Measurements from ENCODE around the gene ANKRD45.
"Not testable (repeated sequence)": the region's sequence is repeated elsewhere in the genome, so short reads cannot be mapped to it uniquely, and the experiment has no call there.

The ANKRD45 gene, protein sequence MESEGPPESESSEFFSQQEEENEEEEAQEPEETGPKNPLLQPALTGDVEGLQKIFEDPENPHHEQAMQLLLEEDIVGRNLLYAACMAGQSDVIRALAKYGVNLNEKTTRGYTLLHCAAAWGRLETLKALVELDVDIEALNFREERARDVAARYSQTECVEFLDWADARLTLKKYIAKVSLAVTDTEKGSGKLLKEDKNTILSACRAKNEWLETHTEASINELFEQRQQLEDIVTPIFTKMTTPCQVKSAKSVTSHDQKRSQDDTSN
- 0 to 1.2 (median 0) reads per million in 17 experiments for total RNA-seq

DNA sequence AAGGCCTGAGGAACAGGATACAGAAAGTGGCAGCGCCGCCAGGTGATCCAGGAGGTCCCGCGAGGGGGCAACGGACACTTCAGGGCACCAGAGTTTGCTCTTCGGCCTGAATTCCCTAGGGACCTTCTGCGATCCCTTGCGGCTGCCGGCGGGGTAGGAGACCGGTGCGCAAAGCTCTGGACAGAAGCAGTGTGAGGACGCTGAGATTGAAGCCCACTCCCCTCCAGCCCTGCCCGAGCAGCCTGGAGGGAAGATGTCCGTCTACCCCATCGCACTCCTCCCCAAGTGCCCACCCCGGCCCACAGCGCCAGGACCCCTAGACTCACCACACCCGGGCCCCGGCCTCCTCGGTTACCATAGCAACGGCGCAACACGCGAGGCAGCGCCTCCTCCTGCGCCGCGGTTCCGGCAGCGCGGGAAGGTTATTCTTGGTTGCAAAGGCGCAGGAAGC is at the start of gene ANKRD45:
Gene ANKRD45 (minus strand): TSS at position 361 of the 451 bp plus-strand sequence. CDS start 10,433 bp downstream, outside the sequence.
- DNase-seq, result peak in 3 of 4 experiments; percentile 5 to 31 (median 20)

DNA sequence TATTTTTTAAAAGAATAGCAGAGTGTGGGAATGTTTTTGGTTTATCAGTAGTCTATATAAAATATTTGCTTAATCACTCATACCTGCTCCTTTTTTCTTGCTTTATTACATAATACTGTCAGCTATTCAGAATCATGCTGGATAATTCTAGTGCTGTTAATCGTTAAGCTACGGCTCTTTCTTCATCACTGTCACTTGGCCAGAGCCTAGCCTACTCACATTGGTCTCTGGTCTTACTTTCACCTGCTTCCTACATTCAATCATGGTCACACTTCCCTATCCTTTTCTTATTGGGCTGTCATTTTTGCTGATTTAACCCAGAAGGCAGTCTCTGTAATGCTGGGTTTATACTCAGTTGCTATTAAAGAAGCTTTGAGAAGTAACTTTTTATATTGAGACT is 47.6 kb upstream of the ANKRD45 start:
- DNase-seq, result peak in 1 of 4 experiments; percentile 6

DNA sequence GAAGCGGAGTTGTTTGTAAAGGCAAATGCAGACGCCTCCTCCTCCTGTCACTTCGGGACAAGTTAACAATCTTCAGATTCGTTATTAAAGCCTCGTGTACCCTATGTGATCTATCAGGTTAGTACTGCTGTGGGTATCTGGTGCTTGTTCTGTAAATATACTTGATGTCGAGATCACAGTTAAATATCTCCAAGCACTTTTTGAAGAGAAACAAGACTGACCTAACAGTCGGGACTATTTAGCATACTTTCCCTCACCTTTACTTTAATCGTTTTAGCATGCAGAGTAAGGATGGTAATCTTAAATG is 45.8 kb upstream of the ANKRD45 start:
- no peak for DNase-seq

DNA sequence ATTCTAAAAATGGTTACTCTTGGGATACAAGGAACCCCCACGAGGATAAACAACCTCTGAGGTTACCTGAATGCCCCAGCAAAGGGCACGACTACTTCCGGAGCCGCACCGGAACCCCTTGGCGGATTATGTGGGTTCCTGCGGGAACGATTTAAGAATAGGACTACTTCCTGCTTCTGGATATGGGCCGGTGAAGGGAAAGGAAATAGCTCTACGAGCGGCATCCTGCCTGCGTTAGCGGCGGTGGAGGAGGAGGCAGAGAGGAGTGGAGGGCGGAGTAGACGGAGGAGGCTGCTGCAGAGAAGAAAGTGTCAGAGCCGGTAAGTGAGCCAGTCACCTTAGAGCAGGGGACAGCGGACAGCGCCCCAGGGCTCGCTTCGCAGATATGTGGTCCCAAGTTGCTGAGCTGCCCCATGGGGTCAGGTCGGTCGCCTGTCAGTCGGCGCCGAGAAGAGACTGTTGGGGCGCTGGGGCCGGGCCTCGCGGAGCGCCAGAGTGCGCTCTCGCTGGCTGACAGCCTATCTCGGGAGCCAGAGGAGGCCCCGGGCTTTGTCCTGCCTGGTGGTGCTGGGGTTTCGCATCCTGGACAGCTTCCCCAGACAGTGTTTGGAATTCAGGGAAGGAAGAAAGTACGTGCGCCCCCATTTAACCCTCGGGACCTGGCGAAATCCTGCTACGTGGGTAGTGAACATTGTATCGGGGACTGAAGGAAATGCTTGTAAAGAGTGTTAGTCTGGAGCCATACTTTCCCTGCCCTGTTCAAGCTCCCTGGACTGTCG is 45.3 kb upstream of the ANKRD45 start, which contains the start of gene KLHL20:
Gene KLHL20 (plus strand): TSS at position 223 of the 779 bp plus-strand sequence. CDS start 1,063 bp downstream, outside the sequence.
- peak; percentile 91 to 93 (median 92) for DNase-seq

DNA sequence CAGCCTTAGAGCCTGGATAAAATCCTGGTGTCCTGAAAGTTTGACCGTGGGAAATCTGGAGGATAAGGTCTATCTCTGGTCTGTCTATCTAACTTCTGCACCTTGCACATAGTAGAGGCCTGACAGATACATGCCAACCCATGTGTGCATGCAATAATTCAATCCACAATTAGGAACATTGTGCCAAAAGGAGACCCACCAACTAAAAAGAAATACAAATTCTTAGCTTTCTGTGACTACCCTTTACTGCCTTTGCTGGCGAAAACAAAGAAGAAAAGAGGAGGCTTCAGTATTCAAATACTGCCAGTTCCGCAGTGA is 44.7 kb upstream of the ANKRD45 start:
- DNase-seq, result peak in 1 of 4 experiments; percentile 2

DNA sequence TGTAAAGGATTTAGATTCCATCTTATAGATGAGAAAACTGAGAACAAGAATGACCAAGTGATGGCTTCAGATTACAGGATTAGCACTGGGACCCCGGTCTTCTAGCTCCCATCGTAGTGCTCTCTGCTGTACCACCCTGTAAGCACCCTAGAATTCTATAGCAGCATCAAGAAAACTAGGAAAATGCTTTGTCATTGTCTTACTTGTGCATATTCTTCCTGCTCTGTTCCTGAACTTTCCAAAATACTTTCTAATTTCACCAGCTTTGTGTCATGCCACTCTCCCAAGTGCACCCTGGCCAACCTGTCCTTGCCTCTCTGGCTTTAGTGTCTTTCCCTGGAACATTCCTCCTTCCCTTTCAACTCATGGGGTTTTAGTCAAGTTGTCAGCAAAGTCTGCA is 39.1 kb upstream of the ANKRD45 start:
- no peak for DNase-seq

DNA sequence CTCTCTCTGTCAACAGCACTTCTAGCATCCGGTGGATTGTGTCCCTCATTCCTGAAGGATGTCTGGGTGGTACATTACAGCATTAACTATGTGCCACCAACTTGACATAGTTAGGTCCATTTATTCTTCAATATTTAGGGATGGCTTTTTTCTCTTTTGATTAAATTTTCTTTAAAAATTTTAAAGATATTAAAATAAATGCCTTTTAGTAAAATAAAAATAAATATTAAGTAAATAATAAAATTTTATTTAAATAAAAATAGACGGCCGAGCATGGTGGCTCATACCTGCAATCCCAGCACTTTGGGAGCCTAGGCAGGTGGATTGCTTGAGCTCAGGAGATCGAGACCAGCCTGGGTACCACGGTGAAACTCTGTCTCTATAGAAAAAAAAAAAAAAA is 35.5 kb upstream of the ANKRD45 start:
- no peak for DNase-seq

DNA sequence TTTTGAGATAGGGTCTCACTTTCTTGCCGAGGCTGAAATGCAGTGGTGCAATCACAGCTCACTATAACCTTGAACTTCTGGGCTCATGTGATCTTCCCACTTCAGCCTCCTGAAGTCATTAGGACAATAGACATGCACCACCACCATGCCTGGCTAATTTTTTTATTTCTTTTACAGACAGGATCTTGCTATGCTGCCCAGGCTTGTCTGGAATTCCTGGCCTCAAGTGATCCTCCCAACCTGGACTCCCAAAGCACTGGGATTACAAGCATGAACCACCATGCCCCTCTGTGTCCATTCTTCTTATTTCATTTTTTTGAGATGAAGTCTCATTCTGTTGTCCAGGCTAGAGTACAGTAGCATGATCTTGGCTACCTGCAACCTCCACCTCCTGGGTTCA is 33.1 kb upstream of the ANKRD45 start:
- DNase-seq, result no peak

DNA sequence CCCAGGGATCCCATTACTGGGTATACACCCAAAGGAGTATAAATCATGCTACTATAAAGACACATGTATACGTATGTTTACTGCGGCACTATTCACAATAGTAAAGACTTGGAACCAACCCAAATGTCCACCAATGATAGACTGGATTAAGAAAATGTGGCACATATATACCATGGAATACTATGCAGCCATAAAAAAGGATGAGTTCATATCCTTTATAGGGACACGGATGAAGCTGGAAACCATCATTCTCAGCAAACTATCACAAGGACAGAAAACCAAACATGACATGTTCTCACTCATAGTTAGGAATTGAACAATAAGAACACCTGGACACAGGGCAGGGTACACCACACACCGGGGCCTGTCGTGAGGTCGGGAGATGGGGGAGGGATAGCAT is 31.6 kb upstream of the ANKRD45 start:
- DNase-seq, result not testable (repeated sequence)

DNA sequence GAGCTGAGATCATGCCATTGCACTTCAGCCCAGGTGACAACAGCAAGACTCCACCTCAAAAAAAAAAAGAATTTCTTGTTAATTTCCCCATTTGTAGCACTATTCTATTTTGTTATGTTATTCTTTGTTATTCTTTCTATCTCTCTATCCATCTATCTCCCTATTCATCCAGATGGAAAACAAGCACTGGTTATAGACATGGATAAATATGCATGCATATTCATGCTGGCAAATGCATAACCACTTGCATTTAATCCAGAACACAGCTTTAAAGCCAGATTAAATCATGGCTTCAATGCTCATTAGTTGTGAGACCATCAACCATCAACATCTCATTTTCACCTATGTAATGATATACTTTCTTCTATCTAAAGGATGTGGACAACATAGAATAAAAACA is 23.6 kb upstream of the ANKRD45 start:
- DNase-seq, result no peak

DNA sequence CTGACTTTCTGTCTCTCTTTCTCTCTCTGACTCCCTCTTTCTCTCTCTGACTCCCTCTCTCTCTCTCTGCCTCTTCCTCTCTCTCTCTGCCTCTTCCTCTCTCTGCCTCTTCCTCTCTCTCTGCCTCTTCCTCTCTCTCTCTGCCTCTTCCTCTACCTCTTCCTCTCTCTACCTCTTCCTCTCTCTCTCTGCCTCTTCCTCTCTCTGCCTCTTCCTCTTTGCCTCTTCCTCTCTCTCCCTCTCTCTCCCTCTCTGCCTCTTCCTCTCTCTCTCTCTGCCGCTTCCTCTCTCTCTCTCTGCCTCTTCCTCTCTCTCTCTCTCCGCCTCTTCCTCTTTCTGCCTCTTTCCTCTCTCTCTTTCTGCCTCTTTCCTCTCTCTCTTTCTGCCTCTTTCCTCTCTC is 18.6 kb upstream of the ANKRD45 start:
- no peak for DNase-seq

DNA sequence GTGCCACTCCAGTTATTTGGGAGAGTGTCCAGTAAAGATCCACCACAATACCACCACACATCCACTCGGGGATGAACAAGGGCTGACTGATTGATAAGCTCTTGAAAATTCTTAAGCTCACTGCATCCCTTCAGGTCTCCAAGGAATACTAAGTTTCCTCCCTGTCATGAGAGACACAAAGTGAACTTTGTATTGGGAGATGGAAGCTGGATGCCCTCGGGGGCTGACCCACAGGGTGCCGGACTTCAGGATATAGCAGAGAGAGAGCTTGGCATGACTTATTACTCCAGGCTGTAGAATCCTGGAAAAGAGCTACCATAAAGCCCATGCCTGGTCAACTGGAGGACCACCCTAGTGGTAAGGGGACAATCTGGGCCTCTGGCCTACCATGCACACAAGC is 15.5 kb upstream of the ANKRD45 start:
- DNase-seq, result not testable (repeated sequence)

DNA sequence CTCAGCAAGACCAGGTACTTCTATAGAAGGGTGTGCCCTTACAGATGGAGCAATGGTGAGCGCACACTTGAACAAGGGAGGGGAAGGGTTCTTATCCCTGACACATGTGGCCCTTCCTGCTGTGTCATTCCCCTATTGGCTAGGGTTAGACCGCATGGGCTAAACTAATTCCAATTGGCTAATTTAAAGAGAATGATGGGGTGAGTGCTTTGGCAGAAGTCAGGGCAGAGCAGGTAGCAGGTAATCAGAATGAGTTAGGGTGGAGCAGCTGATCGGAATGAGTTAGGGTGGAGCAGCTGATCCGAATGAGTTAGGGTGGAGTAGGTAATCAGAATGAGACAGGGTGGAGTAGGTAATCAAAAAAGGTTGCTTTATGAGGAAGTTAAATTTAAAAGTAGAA is 14.2 kb upstream of the ANKRD45 start:
- not testable (repeated sequence) for DNase-seq

DNA sequence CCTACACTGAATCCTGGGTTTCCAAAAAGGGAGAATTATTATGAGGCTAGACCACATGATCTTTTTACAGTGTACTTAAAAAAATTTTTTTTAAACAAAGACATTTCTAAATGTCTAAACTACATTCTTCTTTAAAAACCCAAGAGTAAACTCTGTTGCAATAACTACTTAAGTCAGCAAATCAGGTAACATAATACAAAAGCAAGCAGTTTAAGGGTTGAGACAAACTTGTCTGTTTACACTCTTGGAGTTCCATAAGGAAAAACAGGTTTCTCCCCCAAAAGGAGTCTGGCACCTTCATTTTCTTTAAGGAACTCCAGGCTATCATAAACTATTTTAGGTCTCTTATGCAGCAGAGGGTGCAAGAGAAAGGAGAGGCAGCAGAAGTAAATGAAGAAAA is 12.5 kb upstream of the ANKRD45 start:
- no peak for DNase-seq

DNA sequence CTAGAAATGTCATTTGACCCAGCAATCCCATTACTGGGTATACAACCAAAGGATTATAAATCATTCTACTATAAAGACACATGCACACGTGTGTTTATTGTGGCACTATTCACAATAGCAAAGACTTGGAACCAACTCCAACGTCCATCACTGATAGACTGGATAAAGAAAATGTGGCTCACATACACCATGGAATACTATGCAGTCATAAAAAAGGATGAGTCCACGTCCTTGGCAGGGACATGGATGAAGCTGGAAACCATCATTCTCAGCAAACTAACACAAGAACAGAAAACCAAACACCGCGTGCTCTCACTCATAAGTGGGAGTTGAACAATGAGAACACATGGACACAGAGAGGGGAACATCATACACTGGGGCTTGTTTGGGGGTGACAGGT is 10.5 kb upstream of the ANKRD45 start:
- DNase-seq, result not testable (repeated sequence)

DNA sequence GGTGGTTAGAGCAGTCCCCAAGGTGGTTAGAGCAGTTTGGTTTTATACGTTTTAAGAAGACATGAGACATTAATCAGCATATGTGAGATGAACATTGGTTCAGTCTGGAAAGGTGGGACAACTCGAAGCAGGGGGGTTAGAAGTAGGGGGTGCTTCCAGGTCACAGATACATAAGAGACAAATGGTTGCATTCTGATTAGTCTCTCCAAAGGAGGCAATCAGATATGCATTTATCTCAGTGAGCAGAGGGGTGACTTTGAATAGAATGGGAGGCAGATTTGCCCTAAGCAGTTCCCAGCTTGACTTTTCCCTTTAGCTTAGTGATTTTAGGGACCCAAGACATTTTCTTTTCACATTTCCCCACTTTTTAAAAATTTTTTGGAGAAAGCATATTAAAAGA is 4.8 kb upstream of the ANKRD45 start:
- DNase-seq, result not testable (repeated sequence)

DNA sequence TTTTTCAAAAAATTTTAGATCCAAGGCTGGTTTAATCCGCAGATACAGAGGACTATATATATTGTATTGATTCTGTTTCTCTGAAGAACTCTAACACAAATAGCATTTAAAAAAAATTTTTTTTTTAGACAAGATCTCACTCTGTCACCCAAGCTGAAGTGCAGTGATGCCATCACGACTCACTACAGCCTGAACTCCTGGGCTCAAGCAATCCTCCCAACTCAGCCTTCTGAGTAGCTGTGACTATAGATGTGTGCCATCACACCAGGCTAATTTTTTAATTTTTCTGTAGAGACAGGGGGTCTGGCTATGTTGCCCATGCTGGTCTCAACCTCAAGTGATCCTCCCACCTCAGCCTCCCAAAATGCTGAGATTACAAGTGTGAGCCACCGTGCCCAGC is 3.0 kb downstream of the ANKRD45 start:
- DNase-seq, result peak in 1 of 4 experiments; percentile 3

DNA sequence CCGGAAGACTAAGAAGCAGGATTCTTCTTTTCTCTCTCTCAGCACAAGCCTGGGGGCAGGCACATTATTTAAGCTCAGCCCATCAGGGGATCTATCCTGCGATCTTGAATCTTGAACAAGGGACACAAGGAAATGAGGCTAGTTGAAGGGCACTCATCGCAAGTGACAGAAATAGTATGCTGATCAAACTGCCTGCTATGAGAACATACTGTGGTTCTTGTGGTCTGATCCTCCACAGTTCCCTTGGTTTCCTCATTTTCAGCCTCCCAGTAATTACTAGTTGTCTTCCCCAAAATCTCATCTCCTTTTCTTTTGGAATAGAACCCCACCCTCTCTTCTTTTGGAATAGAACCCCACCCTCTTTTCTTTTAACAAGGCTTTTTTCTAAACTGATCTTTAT is 6.5 kb downstream of the ANKRD45 start:
- peak; percentile 29 to 62 (median 56) for DNase-seq

DNA sequence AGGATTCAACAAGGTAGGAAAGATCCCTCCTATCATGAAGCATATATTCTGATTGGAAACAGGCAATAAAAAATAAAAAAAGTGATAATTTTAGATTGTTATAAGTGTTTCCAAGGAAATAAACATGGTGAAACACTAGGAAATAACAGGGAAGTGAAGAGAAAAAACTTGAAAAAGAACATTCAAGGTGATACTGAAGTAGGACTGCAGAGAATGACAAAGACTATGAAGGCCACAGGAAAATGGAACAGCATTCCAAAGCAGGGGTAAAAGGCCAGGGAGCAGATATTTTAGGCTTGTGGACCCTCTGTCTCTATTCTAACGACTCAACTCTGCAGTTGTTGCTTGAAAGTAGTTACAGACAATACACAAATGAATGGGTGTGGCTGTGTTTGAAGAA is 7.9 kb downstream of the ANKRD45 start:
- DNase-seq, result no peak

DNA sequence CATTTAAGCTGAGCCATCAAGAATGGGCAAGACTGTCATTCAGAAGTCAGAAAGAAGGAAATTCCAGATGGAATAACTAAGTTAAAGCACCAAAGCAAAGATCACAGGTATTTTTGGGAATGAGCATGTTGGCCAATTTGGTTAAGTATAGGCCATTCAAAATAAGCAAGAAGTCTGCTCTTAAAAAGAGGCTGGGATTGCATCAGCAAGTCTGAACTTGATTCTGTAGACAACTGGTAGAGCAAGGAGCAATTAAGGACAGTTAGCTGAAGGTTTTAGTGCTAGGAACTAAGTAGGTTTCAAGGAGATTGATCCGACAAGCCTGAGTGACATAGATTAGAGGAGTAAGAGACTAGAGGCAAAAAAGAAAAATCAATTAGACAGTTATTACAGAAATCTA is 8.4 kb downstream of the ANKRD45 start:
- no peak for DNase-seq

DNA sequence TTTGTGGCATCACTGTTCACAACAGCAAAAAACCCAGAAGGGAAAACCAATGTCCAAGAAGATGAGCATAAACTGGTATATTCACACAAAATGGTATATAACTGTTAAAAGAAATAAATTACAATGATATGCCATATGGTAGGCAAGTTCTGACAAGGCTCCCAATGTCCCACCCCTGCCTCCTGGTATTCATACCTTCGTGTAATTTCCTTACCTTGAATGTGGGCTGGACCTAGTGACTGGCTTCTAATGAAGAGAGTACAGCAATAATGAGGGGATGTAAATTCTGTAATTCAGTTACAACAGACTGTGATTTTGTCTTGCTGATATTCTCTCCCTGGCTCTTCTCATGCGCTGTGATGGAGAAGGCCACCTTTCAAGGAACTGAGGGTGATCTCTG is 9.3 kb downstream of the ANKRD45 start:
- DNase-seq, result no peak

DNA sequence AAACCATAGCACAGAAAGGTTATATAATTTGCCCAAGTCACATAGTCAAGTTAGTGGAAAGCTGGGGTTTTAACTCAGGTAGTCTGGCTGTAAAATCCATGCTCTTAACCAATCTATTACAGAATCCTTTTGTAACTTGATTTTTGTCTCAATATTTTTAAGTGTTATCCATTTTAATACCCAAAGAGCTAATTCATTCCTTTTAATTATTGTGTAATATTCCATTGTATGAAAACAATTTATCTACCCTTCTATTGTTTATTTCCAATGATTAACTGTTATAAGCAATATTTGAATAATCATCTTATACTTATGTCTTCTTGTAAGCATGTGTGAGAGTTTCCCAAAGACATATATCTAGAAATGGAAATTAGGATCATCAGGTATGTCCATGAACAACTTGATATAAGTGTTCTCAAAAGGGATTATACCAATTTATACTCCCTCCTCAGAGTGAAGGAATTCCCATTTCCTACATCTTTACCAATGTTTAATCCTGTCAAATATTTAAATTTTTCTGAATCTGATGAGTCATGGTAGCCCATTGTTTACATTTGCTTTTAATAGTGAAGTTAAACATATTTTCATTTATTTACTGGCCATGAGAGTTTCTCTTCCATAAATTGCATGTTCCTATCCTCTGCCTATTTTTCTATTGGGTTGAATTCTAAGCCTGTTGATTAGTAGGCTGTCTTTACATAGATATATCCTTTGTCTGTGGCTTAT is 20.6 kb downstream of the ANKRD45 start:
- no peak for DNase-seq

DNA sequence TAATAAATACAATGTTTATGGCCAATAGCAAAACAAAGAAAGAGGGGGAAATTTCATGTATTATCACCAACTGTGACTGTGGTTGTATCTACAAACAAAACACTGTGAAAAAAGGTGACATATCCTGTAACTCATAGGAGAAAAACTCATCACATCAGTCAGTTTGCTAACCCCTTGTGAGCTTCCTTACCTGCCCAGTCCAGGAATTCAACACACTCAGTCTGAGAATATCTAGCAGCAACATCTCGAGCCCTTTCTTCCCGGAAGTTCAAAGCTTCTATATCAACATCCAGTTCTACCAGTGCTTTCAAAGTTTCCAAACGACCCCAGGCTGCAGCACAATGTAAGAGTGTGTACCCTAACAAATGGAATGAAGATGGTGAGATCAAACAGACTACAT is 23.0 kb downstream of the ANKRD45 start:
- DNase-seq, result no peak
